Astrocyte (in vitro differentiated cells and primary cell): ENCODE results near the gene EML6.

Experiments used
- CTCF ChIP-seq: IDR thresholded peaks from 2 replicates; pipeline ENCODE4 v1.5.1; 2011; ENCODE audit warnings: low read depth, mild to moderate bottlenecking, inconsistent platforms, low read length, moderate library complexity; ENCODE audit not compliant: insufficient read depth
- EZH2 ChIP-seq: IDR thresholded peaks from 2 replicates; pipeline ENCODE4 v1.6.1; 2012; ENCODE audit warnings: mild to moderate bottlenecking, low read length, inconsistent platforms; ENCODE audit not compliant: insufficient read depth

GRCh38 chr2:54878182-54878581 is 154.7 kb downstream of the EML6 start:
- TF ChIP-seq CTCF = no peak
- TF ChIP-seq EZH2 = no peak
